GM12878 (cell line): ENCODE data around the gene RPGRIP1L. TPM values are rescaled to one million over a fixed set of nuclear protein-coding genes. Genes with fewer than 3 reads are reported as not detected.

Source experiments
- ATAC-seq: fragments of 200-7000 bp; cut with Tn5 transposase; 3 replicates; pipeline ENCODE4 v1.9.1; 2020; ENCODE audit warnings: mild to moderate bottlenecking, moderate library complexity
- BruUV-seq: library from RNA; stranded (reverse); fragments of 400-500 nt; replicated peaks from 2 replicates; lab custom pipeline; 2021; lab: Mats Ljungman, UMichigan
- CTCF ChIA-PET: fragments of 300-600 bp; sonication (Branson Sonifier 250); formaldehyde crosslinking; extraction: SDS; loops from one replicate; lab custom pipeline; 2021; ENCODE audit warnings: inconsistent platforms; lab: Yijun Ruan, JAX
- POLR2A ChIA-PET: fragments of 350-600 bp; formaldehyde crosslinking; extraction: SDS; loops from one replicate; lab custom pipeline; 2021; ENCODE audit warnings: inconsistent platforms; lab: Charles Lee
- RAD21 ChIA-PET: fragments of 300-600 bp; sonication (Branson Sonifier 250); formaldehyde crosslinking; loops from one replicate; lab custom pipeline; 2023; ENCODE audit warnings: antibody characterized with exemption; ENCODE audit not compliant: unreplicated experiment; lab: Charles Lee
- SMC1A ChIA-PET: fragments of 300-600 bp; sonication (Branson Sonifier 250); formaldehyde crosslinking; loops from one replicate; lab custom pipeline; 2023; ENCODE audit not compliant: unreplicated experiment, uncharacterized antibody; lab: Charles Lee
- DNase-seq: peaks from one replicate; pipeline ENCODE4 v3.0.0-alpha.2; 2011; ENCODE audit warnings: low read depth, low spot score
- FAIRE-seq: peaks from 3 replicates; lab custom pipeline; 2011; peaks lifted over from hg19 to GRCh38; lab: Jason Lieb, UNC
- H2AFZ ChIP-seq: 2 replicates; pipeline ENCODE4 v1.6.0; 2011; ENCODE audit warnings: low read depth, low read length, control low read depth; ENCODE audit not compliant: control insufficient read depth
- H3K27ac ChIP-seq: 2 replicates; pipeline ENCODE4 v1.5.1; 2011; ENCODE audit warnings: control low read depth; ENCODE audit not compliant: control insufficient read depth, insufficient read depth
- H3K27me3 ChIP-seq, 2 experiments: replicated peaks in 1 of 2; 2 replicates each; pipeline versions ENCODE4 v1.6.0 to v1.6.1; 2011; ENCODE audit warnings: low read length in 1 of 2; ENCODE audit not compliant: control insufficient read depth in 2 of 2, insufficient read depth in 2 of 2
- H3K36me3 ChIP-seq, 2 experiments: 2 replicates each; pipeline ENCODE4 v1.5.1; 2011; ENCODE audit warnings: low read length in 1 of 2; ENCODE audit not compliant: control insufficient read depth in 2 of 2, insufficient read depth in 2 of 2
- H3K4me1 ChIP-seq: 2 replicates; pipeline ENCODE4 v1.6.1; 2011; ENCODE audit warnings: mild to moderate bottlenecking, low read length, moderate library complexity, mixed read lengths; ENCODE audit not compliant: control insufficient read depth, insufficient read depth
- H3K4me2 ChIP-seq: 2 replicates; pipeline ENCODE4 v1.6.0; 2011; ENCODE audit warnings: control low read depth; ENCODE audit not compliant: control insufficient read depth, insufficient read depth
- H3K4me3 ChIP-seq: fragments of 200-600 bp; sonication (generic); 2 replicates; pipeline ENCODE4 v1.5.1; 2016
- H3K79me2 ChIP-seq: 2 replicates; pipeline ENCODE4 v1.6.0; 2011; ENCODE audit warnings: low read length; ENCODE audit not compliant: control insufficient read depth, insufficient read depth
- H3K9ac ChIP-seq: 2 replicates; pipeline ENCODE4 v1.8.0; 2011; ENCODE audit warnings: low read length, control low read depth, mixed read lengths; ENCODE audit not compliant: control insufficient read depth, insufficient read depth
- H3K9me3 ChIP-seq: replicated peaks from 3 replicates; pipeline ENCODE4 v1.5.1; 2011; ENCODE audit warnings: mild to moderate bottlenecking, low read length; ENCODE audit not compliant: control insufficient read depth, insufficient read depth
- H4K20me1 ChIP-seq: 2 replicates; pipeline ENCODE4 v1.6.0; 2011; ENCODE audit not compliant: control insufficient read depth, insufficient read depth
- CHD2 ChIP-seq: IDR thresholded peaks from 2 replicates; pipeline ENCODE4 v1.6.1; 2011; ENCODE audit warnings: low read depth, low read length, improper control_type of control experiment, borderline replicate concordance
- EGR1 ChIP-seq, 2 experiments: IDR thresholded peaks; 1 replicate in 1 of 2; 2 replicates in 1 of 2; pipeline ENCODE4 v1.6.1; 2011 to 2012; ENCODE audit warnings: low read depth in 2 of 2, low read length in 2 of 2, borderline replicate concordance in 1 of 2, mild to moderate bottlenecking in 1 of 2, moderate library complexity in 1 of 2
- HDAC6 ChIP-seq: fragments of 200-600 bp; sonication (generic); IDR thresholded peaks from one replicate; pipeline ENCODE4 v1.8.0; 2017; ENCODE audit warnings: antibody characterized with exemption; ENCODE audit not compliant: unreplicated experiment
- HDGF ChIP-seq: fragments of 450-650 bp; IDR thresholded peaks from 2 replicates; pipeline ENCODE4 v1.6.1; 2016; ENCODE audit warnings: antibody characterized with exemption
- IRF4 ChIP-seq: IDR thresholded peaks from 2 replicates; pipeline ENCODE4 v1.6.1; 2011; ENCODE audit warnings: low read depth, low read length
- MYC ChIP-seq: IDR thresholded peaks from 2 replicates; pipeline ENCODE4 v1.6.1; 2011; ENCODE audit warnings: mild to moderate bottlenecking, low read length, moderate library complexity, inconsistent platforms; ENCODE audit not compliant: insufficient read depth, insufficient replicate concordance, insufficient read length, severe bottlenecking
- NR2F1 ChIP-seq: fragments of 450-650 bp; conservative IDR thresholded peaks from 2 replicates; pipeline ENCODE4 v1.6.1; 2017; ENCODE audit warnings: mild to moderate bottlenecking
- RAD21 ChIP-seq: IDR thresholded peaks from 2 replicates; pipeline ENCODE4 v1.6.1; 2011; ENCODE audit warnings: mild to moderate bottlenecking, low read depth, low read length, moderate library complexity; ENCODE audit not compliant: insufficient read depth
- SIN3A ChIP-seq: IDR thresholded peaks from 2 replicates; pipeline ENCODE4 v1.6.1; 2012; ENCODE audit warnings: low read depth, low read length, improper control_type of control experiment
- SMC3 ChIP-seq: IDR thresholded peaks from 2 replicates; pipeline ENCODE4 v1.6.1; 2011; ENCODE audit warnings: low read length, improper control_type of control experiment, borderline replicate concordance
- SUPT20H ChIP-seq: IDR thresholded peaks from 2 replicates; pipeline ENCODE4 v1.6.1; 2011; ENCODE audit warnings: low read depth, mild to moderate bottlenecking, low read length, moderate library complexity, borderline replicate concordance; ENCODE audit not compliant: control insufficient read depth
- YY1 ChIP-seq: IDR thresholded peaks from 2 replicates; pipeline ENCODE4 v1.6.1; 2011; ENCODE audit warnings: low read depth, mild to moderate bottlenecking, low read length
- WGBS: methylation state at CpG from one replicate; pipeline ENCODE4 v1.1.6; 2016; ENCODE audit warnings: low lambda C conversion rate; ENCODE audit not compliant: insufficient replicate concordance, insufficient coverage; ENCODE audit errors: missing lambda C conversion rate; 5-methylcytosine and 5-hydroxymethylcytosine counted together
- in situ Hi-C: fragments of 300-500 bp; cut with MboI; formaldehyde crosslinking; loops from 9 replicates; pipeline ENCODE4 v1.14.3; 2018; ENCODE audit warnings: mixed read lengths
- intact Hi-C: fragments of 100-400 bp; cut with micrococcal nuclease; formaldehyde crosslinking; loops from one replicate; pipeline ENCODE4 v1.14.2; 2022; ENCODE audit not compliant: unreplicated experiment
- polyA plus RNA-seq, 11 experiments: library from polyadenylated mRNA; depleted of rRNA in 4 of 11; unstranded in 6 of 11; stranded (reverse) in 5 of 11; fragments of >200 nt; fragmentation: Nextera tagmentation in 4 of 11; fragmentation: Illumina TruSeq in 1 of 11; extraction: Ambion mirVana in 4 of 11; extraction: Trizol in 1 of 11; gene quantifications; 1 replicate in 1 of 11; 2 replicates in 10 of 11; pipeline versions ENCODE4 v1.2.1 to v1.2.3, GENCODE V29; 2011 to 2016; ENCODE audit warnings: inconsistent platforms in 2 of 11, missing spikeins in 2 of 11, low read depth in 1 of 11
- total RNA-seq, 4 experiments: library from RNA; depleted of rRNA in 3 of 4; stranded (reverse); fragments of >200 nt in 3 of 4; fragmentation: Illumina TruSeq in 1 of 4; extraction: Trizol in 1 of 4; gene quantifications; 2 replicates each; pipeline versions ENCODE4 v1.2.1 to v1.2.3, GENCODE V29; 2013 to 2021
- TF ChIP-seq, protein P1 (sequence below): IDR thresholded peaks from 2 replicates; pipeline ENCODE4 v1.6.1; 2012; ENCODE audit warnings: low read length, inconsistent platforms
- TF ChIP-seq, protein P2 (sequence below): fragments of 450-650 bp; IDR thresholded peaks from 2 replicates; pipeline ENCODE4 v1.6.1; 2017; ENCODE audit warnings: mild to moderate bottlenecking, low read depth, inconsistent platforms; ENCODE audit not compliant: poor library complexity, severe bottlenecking
- TF ChIP-seq, protein P3 (sequence below): IDR thresholded peaks from 2 replicates; pipeline ENCODE4 v1.6.1; 2012; ENCODE audit warnings: mild to moderate bottlenecking, low read depth, low read length

RPGRIP1L gene
- total and polyA plus RNA-seq, 10 of the 15 experiments (the other 5 are each of a cell fraction or from before 2014, with no cell fraction given), result 3.5 to 9.6 (median 4.4) TPM

DNA sequence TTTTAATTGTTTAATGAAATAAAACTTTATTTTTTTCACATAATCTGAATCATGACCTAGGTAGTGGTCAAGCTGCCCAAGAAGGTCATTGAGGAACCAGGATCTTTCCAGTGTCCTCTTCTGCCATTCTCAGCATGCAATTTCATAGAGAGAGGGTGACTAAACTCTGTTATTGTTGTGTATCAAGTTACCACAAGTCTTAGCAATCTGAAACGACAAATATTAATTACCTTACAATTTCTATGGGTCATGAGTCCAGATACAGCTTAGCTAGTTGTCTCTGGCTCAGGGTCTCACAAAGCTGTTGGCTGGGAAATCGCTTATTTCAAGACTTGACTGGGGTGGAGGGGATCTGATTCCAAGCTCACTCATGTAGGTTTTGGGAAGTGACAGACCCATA, 37.9 kb upstream of the RPGRIP1L start:
- DNase-seq, result no peak
- no peak for FAIRE-seq
- Histone ChIP-seq H4K20me1 (no peaks in the 10 kb centered on the region), H3K79me2 (no peaks in the 10 kb centered on the region; the same call in 1 of the 2 replicates), H3K4me3 (no peak overlapping the region), H3K4me1 (peaks cover 4% of the 10 kb centered on the region), H3K9me3 (no peaks in the 10 kb centered on the region), H2AFZ (no peak overlapping the region), H3K9ac (no peak overlapping the region), H3K36me3 (no peaks in the 10 kb centered on the region), H3K4me2 (no peak overlapping the region), H3K27ac (no peak overlapping the region), H3K27me3 (no peaks in the 10 kb centered on the region)
- in situ Hi-C loops, result no loop called here
- 94% methylated on average over 2 of the region's 2 CpGs for WGBS
- ATAC-seq, result no peak
- ChIA-PET SMC1A (interaction anchor here (2.1 to 5.1 kb wide), 2 partner anchors 12 to 27 kb away, joined by 5 to 28 read pairs; no protein-coding TSS in a partner anchor), POLR2A (no interaction called here), CTCF (interaction anchor here (0.7 to 2.3 kb wide), 5 partner anchors 11 to 192 kb away, joined by 3 to 14 read pairs (median 4); no protein-coding TSS in a partner anchor), RAD21 (no interaction called here)
- BruUV-seq, result no TSS peak
- intact Hi-C loops, result no loop called here
- TF ChIP-seq, protein P1, sequence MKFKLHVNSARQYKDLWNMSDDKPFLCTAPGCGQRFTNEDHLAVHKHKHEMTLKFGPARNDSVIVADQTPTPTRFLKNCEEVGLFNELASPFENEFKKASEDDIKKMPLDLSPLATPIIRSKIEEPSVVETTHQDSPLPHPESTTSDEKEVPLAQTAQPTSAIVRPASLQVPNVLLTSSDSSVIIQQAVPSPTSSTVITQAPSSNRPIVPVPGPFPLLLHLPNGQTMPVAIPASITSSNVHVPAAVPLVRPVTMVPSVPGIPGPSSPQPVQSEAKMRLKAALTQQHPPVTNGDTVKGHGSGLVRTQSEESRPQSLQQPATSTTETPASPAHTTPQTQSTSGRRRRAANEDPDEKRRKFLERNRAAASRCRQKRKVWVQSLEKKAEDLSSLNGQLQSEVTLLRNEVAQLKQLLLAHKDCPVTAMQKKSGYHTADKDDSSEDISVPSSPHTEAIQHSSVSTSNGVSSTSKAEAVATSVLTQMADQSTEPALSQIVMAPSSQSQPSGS, result no peak
- TF ChIP-seq HDAC6 (no peak), SUPT20H (no peak), EGR1 (IDR thresholded peaks at IDR 0.05; ENCODE audit: borderline replicate concordance in 1 of 2, low read depth in 2 of 2, low read length in 2 of 2) (no peak), MYC (no peak), YY1 (no peak), CHD2 (no peak), IRF4 (no peak), SIN3A (no peak), SMC3 (no peak), RAD21 (no peak), NR2F1 (no peak), HDGF (no peak)
- TF ChIP-seq, protein P2, sequence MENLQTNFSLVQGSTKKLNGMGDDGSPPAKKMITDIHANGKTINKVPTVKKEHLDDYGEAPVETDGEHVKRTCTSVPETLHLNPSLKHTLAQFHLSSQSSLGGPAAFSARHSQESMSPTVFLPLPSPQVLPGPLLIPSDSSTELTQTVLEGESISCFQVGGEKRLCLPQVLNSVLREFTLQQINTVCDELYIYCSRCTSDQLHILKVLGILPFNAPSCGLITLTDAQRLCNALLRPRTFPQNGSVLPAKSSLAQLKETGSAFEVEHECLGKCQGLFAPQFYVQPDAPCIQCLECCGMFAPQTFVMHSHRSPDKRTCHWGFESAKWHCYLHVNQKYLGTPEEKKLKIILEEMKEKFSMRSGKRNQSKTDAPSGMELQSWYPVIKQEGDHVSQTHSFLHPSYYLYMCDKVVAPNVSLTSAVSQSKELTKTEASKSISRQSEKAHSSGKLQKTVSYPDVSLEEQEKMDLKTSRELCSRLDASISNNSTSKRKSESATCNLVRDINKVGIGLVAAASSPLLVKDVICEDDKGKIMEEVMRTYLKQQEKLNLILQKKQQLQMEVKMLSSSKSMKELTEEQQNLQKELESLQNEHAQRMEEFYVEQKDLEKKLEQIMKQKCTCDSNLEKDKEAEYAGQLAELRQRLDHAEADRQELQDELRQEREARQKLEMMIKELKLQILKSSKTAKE, result no peak
- TF ChIP-seq, protein P3, sequence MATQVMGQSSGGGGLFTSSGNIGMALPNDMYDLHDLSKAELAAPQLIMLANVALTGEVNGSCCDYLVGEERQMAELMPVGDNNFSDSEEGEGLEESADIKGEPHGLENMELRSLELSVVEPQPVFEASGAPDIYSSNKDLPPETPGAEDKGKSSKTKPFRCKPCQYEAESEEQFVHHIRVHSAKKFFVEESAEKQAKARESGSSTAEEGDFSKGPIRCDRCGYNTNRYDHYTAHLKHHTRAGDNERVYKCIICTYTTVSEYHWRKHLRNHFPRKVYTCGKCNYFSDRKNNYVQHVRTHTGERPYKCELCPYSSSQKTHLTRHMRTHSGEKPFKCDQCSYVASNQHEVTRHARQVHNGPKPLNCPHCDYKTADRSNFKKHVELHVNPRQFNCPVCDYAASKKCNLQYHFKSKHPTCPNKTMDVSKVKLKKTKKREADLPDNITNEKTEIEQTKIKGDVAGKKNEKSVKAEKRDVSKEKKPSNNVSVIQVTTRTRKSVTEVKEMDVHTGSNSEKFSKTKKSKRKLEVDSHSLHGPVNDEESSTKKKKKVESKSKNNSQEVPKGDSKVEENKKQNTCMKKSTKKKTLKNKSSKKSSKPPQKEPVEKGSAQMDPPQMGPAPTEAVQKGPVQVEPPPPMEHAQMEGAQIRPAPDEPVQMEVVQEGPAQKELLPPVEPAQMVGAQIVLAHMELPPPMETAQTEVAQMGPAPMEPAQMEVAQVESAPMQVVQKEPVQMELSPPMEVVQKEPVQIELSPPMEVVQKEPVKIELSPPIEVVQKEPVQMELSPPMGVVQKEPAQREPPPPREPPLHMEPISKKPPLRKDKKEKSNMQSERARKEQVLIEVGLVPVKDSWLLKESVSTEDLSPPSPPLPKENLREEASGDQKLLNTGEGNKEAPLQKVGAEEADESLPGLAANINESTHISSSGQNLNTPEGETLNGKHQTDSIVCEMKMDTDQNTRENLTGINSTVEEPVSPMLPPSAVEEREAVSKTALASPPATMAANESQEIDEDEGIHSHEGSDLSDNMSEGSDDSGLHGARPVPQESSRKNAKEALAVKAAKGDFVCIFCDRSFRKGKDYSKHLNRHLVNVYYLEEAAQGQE, result no peak
